Kidney (tissue), 22 donors: ENCODE data around the gene FKBP10. TPM values are rescaled to one million over a fixed set of nuclear protein-coding genes. Genes with fewer than 3 reads are reported as not detected.

Experiments
- DNase-seq, 5 donors: peaks; one replicate each; pipeline ENCODE4 v3.0.0-alpha.2; 2013 to 2020
- FAIRE-seq: peaks from 2 replicates; lab custom pipeline; 2012; peaks lifted over from hg19 to GRCh38; lab: Jason Lieb, UNC
- H3K27ac ChIP-seq, 2 donors: one replicate each; pipeline ENCODE4 v1.7.0; 2013; ENCODE audit warnings: low read depth in 2 of 2, low read length in 2 of 2, inconsistent platforms in 1 of 2
- H3K27me3 ChIP-seq: one replicate; pipeline ENCODE4 v1.7.1; 2013; ENCODE audit warnings: low read length, inconsistent platforms; ENCODE audit not compliant: control insufficient read depth, insufficient read depth
- H3K36me3 ChIP-seq, 3 donors: one replicate each; pipeline versions ENCODE4 v1.7.0 to v1.7.1; 2013; ENCODE audit warnings: low read length in 3 of 3, control low read depth in 1 of 3, inconsistent platforms in 1 of 3; ENCODE audit not compliant: insufficient read depth in 3 of 3, control insufficient read depth in 2 of 3
- H3K4me1 ChIP-seq, 3 donors: one replicate each; pipeline versions ENCODE4 v1.7.0 to v1.7.1; 2013; ENCODE audit warnings: low read length in 3 of 3, inconsistent platforms in 1 of 3, low read depth in 1 of 3; ENCODE audit not compliant: control insufficient read depth in 2 of 3, insufficient read depth in 2 of 3
- H3K4me3 ChIP-seq, 3 donors: one replicate each; pipeline versions ENCODE4 v1.7.0 to v1.8.1; 2013; ENCODE audit warnings: low read length in 3 of 3, control low read depth in 1 of 3, inconsistent platforms in 1 of 3
- H3K9ac ChIP-seq, 3 donors: one replicate each; pipeline versions ENCODE4 v1.7.0 to v1.7.1; 2013; ENCODE audit warnings: low read length in 3 of 3, control low read depth in 1 of 3, inconsistent platforms in 1 of 3
- H3K9me3 ChIP-seq, 3 donors: one replicate each; pipeline versions ENCODE4 v1.7.0 to v1.7.1; 2013; ENCODE audit warnings: low read length in 3 of 3, control low read depth in 1 of 3, inconsistent platforms in 1 of 3; ENCODE audit not compliant: control insufficient read depth in 2 of 3, insufficient read depth in 1 of 3
- CTCF ChIP-seq: IDR thresholded peaks from 3 replicates; pipeline ENCODE4 v1.5.1; 2012; ENCODE audit warnings: mild to moderate bottlenecking, moderate library complexity, borderline replicate concordance; ENCODE audit not compliant: insufficient read depth; ENCODE audit errors: extremely low read depth
- intact Hi-C: fragments of 100-400 bp; cut with DNase I; formaldehyde crosslinking; loops from one replicate; pipeline ENCODE4 v1.11.1; 2022
- long read RNA-seq, 10 donors: library from polyadenylated mRNA in 1 of 10; unstranded in 1 of 10; transcript quantifications; one replicate each; pipeline ENCODE4 v2.0.0 and lab custom pipeline, GENCODE V29; 2021 to 2026
- polyA plus RNA-seq: library from polyadenylated mRNA; stranded (reverse); fragments of 350-450 nt; fragmentation: Illumina TruSeq; extraction: RNeasy Lipid Tissue Mini Kit (QIAGEN cat#74804); gene quantifications from one replicate; pipeline ENCODE4 v1.2.3, GENCODE V29; 2014; ENCODE audit warnings: low read depth, low replicate concordance; ENCODE audit not compliant: insufficient read depth
- total RNA-seq: library from RNA; stranded (reverse); fragmentation: NEBNext Ultra II Directional; extraction: Animal tissue kit (Norgen Biotek cat#: 25700); gene quantifications from one replicate; pipeline ENCODE4 v1.2.1, GENCODE V29; 2021
- donor health status: control.
- donor health status: control.
- donor health status: control.
- donor health status: control.
- donor health status: control.
- donor health status: DM: yes; HTN: yes; CAD: no.
- donor health status: Normal renal cell carcinoma (clear cell type).

FKBP10 gene
- total RNA-seq (38.3 TPM), polyA plus RNA-seq (19.6 TPM)
- long read RNA-seq, donor 1, transcript FKBP10-201 (10 exons, 2,662 nt) = major isoform, 14 of 63 reads
- long read RNA-seq, donor 1, partial matches to known transcripts = 40 of 63 reads
- long read RNA-seq, donor 1, other reads (novel, unspliced or antisense) = 0 of 63 reads
- long read RNA-seq, donor 2, transcript FKBP10-201 (10 exons, 2,662 nt) = major isoform, 24 of 46 reads
- long read RNA-seq, donor 2, partial matches to known transcripts = 18 of 46 reads
- long read RNA-seq, donor 2, other reads (novel, unspliced or antisense) = 0 of 46 reads
- long read RNA-seq, donor 3, transcript FKBP10-201 (10 exons, 2,662 nt) = major isoform, 21 of 97 reads
- long read RNA-seq, donor 3, partial matches to known transcripts = 39 of 97 reads
- long read RNA-seq, donor 3, other reads (novel, unspliced or antisense) = 34 of 97 reads
- long read RNA-seq, donor 4, transcript FKBP10-201 (10 exons, 2,662 nt) = major isoform, 27 of 140 reads
- long read RNA-seq, donor 4, partial matches to known transcripts = 87 of 140 reads
- long read RNA-seq, donor 4, other reads (novel, unspliced or antisense) = 23 of 140 reads
- long read RNA-seq, donor 5 = 0 reads
- long read RNA-seq, donor 6, transcript FKBP10-201 (10 exons, 2,662 nt) = major isoform, 5 of 11 reads
- long read RNA-seq, donor 6, partial matches to known transcripts = 5 of 11 reads
- long read RNA-seq, donor 6, other reads (novel, unspliced or antisense) = 0 of 11 reads
- long read RNA-seq, donor 7, partial matches to known transcripts = 5 of 9 reads
- long read RNA-seq, donor 7, other reads (novel, unspliced or antisense) = 1 of 9 reads
- long read RNA-seq, donor 8, transcript FKBP10-201 (10 exons, 2,662 nt) = major isoform, 17 of 74 reads
- long read RNA-seq, donor 8, partial matches to known transcripts = 52 of 74 reads
- long read RNA-seq, donor 8, other reads (novel, unspliced or antisense) = 0 of 74 reads
- long read RNA-seq, donor 9, transcript FKBP10-201 (10 exons, 2,662 nt) = major isoform, 9 of 30 reads
- long read RNA-seq, donor 9, partial matches to known transcripts = 20 of 30 reads
- long read RNA-seq, donor 9, other reads (novel, unspliced or antisense) = 0 of 30 reads
- long read RNA-seq, donor 10, transcript FKBP10-201 (10 exons, 2,662 nt) = major isoform, 14 of 30 reads
- long read RNA-seq, donor 10, partial matches to known transcripts = 12 of 30 reads
- long read RNA-seq, donor 10, other reads (novel, unspliced or antisense) = 0 of 30 reads

- peak within 1 kb of the TSS; percentile 59 to 84 (median 74) for H3K4me3 ChIP-seq
- peak; percentile 87 to 98 (median 97) for DNase-seq
- no peak for TF ChIP-seq CTCF
- FAIRE-seq = no peak
- intact Hi-C loops = no loop called here
- H3K4me1 ChIP-seq = peaks cover 0 to 21% (median 13%) of the 10 kb centered on the region in 3 donors
- H3K27ac ChIP-seq = peak within 1 kb of the TSS in 1 of 2 donors; percentile 57
- H3K27me3 ChIP-seq = no peaks in the 10 kb centered on the region
- no peaks in the 10 kb centered on the region for H3K9me3 ChIP-seq
- no peaks in the 10 kb centered on the region for H3K36me3 ChIP-seq
- H3K9ac ChIP-seq = peak within 1 kb of the TSS; percentile 25 to 58 (median 49)
Observed at GRCh38 chr17:41812381-41813151, at the start of gene FKBP10. FKBP10 (plus strand) TSS chr17:41813004; CDS start chr17:41813035, 31 bp downstream.

- no peaks in the 10 kb centered on the region for H3K9me3 ChIP-seq
- H3K9ac ChIP-seq = no peak overlapping the region
- intact Hi-C loops = no loop called here
- DNase-seq (no peak), FAIRE-seq (no peak)
- H3K4me3 ChIP-seq = no peak overlapping the region
- no peak overlapping the region for H3K27ac ChIP-seq
- H3K36me3 ChIP-seq = peaks cover 16 to 64% (median 54%) of the 10 kb centered on the region in 3 donors
- no peak for TF ChIP-seq CTCF
- no peaks in the 10 kb centered on the region for H3K27me3 ChIP-seq
- no peaks in the 10 kb centered on the region for H3K4me1 ChIP-seq
Observed at GRCh38 chr17:41763327-41763726, 49.5 kb upstream of the FKBP10 start.

- DNase-seq (no peak), FAIRE-seq (no peak)
- Histone ChIP-seq H3K9ac (no peak overlapping the region), H3K27ac (no peak overlapping the region), H3K4me3 (no peak overlapping the region), H3K4me1 (no peaks in the 10 kb centered on the region), H3K36me3 (peaks cover 18 to 76% (median 56%) of the 10 kb centered on the region in 3 donors), H3K9me3 (no peaks in the 10 kb centered on the region), H3K27me3 (no peaks in the 10 kb centered on the region)
- intact Hi-C loops = no loop called here
- TF ChIP-seq CTCF = no peak
Observed at GRCh38 chr17:41766135-41766534, 46.7 kb upstream of the FKBP10 start.
